Activated naive CD4-positive, alpha-beta T cell treated with anti-CD3 and anti-CD28 coated beads, Interleukin-2, amount 10 ng/mL, durations not matched to agents 7 days and 5 days (primary cell): ENCODE measurements around the gene SEMA4D.

ENCODE experiments used
- CTCF ChIA-PET: fragments of 350-600 bp; sonication (Branson Sonifier 250); formaldehyde crosslinking; loops from one replicate; lab custom pipeline; 2021; ENCODE audit warnings: antibody characterized with exemption; lab: Charles Lee
- DNase-seq: peaks from one replicate; pipeline ENCODE4 v3.0.0-alpha.2; 2020
- H3K27ac Mint-ChIP-seq: one replicate; pipeline ENCODE4 v1.8.0; 2021; ENCODE audit warnings: mild to moderate bottlenecking, moderate library complexity, mixed read lengths
- H3K27me3 Mint-ChIP-seq: one replicate; pipeline ENCODE4 v1.8.0; 2021; ENCODE audit warnings: mild to moderate bottlenecking, mixed read lengths
- H3K36me3 Mint-ChIP-seq: one replicate; pipeline ENCODE4 v1.8.0; 2021; ENCODE audit warnings: mixed read lengths
- H3K4me1 Mint-ChIP-seq: one replicate; pipeline ENCODE4 v1.8.0; 2021; ENCODE audit warnings: mixed read lengths
- H3K4me3 Mint-ChIP-seq: one replicate; pipeline ENCODE4 v1.8.0; 2021; ENCODE audit warnings: mild to moderate bottlenecking, moderate library complexity, mixed read lengths
- H3K9me3 Mint-ChIP-seq: one replicate; pipeline ENCODE4 v1.8.0; 2021; ENCODE audit warnings: mixed read lengths

SEMA4D gene

GRCh38 chr9:89363921-89364665, 133.8 kb downstream of the SEMA4D start:
- peaks cover 32% of the 10 kb centered on the region for H3K36me3 Mint-ChIP-seq
- H3K4me3 Mint-ChIP-seq, result no peak overlapping the region
- no peaks in the 10 kb centered on the region for H3K9me3 Mint-ChIP-seq
- H3K4me1 Mint-ChIP-seq, result peaks cover 4% of the 10 kb centered on the region
- no peak overlapping the region for H3K27ac Mint-ChIP-seq
- peak; percentile 19 for DNase-seq
- CTCF ChIA-PET, result no interaction called here
- no peaks in the 10 kb centered on the region for H3K27me3 Mint-ChIP-seq

GRCh38 chr9:89363311-89363670, 134.6 kb downstream of the SEMA4D start:
- DNase-seq, result peak; percentile 17
- Mint-ChIP-seq H3K27me3 (no peaks in the 10 kb centered on the region), H3K36me3 (peaks cover 40% of the 10 kb centered on the region), H3K27ac (no peak overlapping the region), H3K4me1 (peaks cover 4% of the 10 kb centered on the region), H3K9me3 (no peaks in the 10 kb centered on the region), H3K4me3 (no peak overlapping the region)
- CTCF ChIA-PET, result no interaction called here

GRCh38 chr9:89362647-89363310, 135.1 kb downstream of the SEMA4D start:
- DNase-seq, result peak; percentile 21
- H3K4me3 Mint-ChIP-seq, result no peak overlapping the region
- peaks cover 4% of the 10 kb centered on the region for H3K4me1 Mint-ChIP-seq
- peaks cover 43% of the 10 kb centered on the region for H3K36me3 Mint-ChIP-seq
- no peaks in the 10 kb centered on the region for H3K27me3 Mint-ChIP-seq
- no peaks in the 10 kb centered on the region for H3K9me3 Mint-ChIP-seq
- CTCF ChIA-PET, result no interaction called here
- H3K27ac Mint-ChIP-seq, result no peak overlapping the region

- CTCF ChIA-PET, result no interaction called here
- H3K27me3 Mint-ChIP-seq, result no peaks in the 10 kb centered on the region
- H3K36me3 Mint-ChIP-seq, result peaks cover 50% of the 10 kb centered on the region
- peak; percentile 19 for DNase-seq
- H3K9me3 Mint-ChIP-seq, result no peaks in the 10 kb centered on the region
- peaks cover 4% of the 10 kb centered on the region for H3K4me1 Mint-ChIP-seq
- H3K4me3 Mint-ChIP-seq, result no peak overlapping the region
- H3K27ac Mint-ChIP-seq, result peak overlapping the region; percentile 24
Observed at GRCh38 chr9:89361816-89362646, 135.9 kb downstream of the SEMA4D start.

- CTCF ChIA-PET, result no interaction called here
- no peak for DNase-seq
- no peaks in the 10 kb centered on the region for H3K9me3 Mint-ChIP-seq
- peaks cover 57% of the 10 kb centered on the region for H3K36me3 Mint-ChIP-seq
- no peaks in the 10 kb centered on the region for H3K27me3 Mint-ChIP-seq
- no peak overlapping the region for H3K4me3 Mint-ChIP-seq
- peaks cover 4% of the 10 kb centered on the region for H3K4me1 Mint-ChIP-seq
- H3K27ac Mint-ChIP-seq, result no peak overlapping the region
Observed at GRCh38 chr9:89361031-89361430, 136.9 kb downstream of the SEMA4D start.

GRCh38 chr9:89360465-89360864, 137.4 kb downstream of the SEMA4D start:
- H3K9me3 Mint-ChIP-seq, result no peaks in the 10 kb centered on the region
- no peak overlapping the region for H3K4me3 Mint-ChIP-seq
- peaks cover 60% of the 10 kb centered on the region for H3K36me3 Mint-ChIP-seq
- CTCF ChIA-PET, result no interaction called here
- no peaks in the 10 kb centered on the region for H3K27me3 Mint-ChIP-seq
- peaks cover 4% of the 10 kb centered on the region for H3K4me1 Mint-ChIP-seq
- no peak for DNase-seq
- H3K27ac Mint-ChIP-seq, result no peak overlapping the region

- CTCF ChIA-PET, result no interaction called here
- no peak overlapping the region for H3K4me3 Mint-ChIP-seq
- H3K4me1 Mint-ChIP-seq, result peaks cover 4% of the 10 kb centered on the region
- peaks cover 65% of the 10 kb centered on the region for H3K36me3 Mint-ChIP-seq
- no peaks in the 10 kb centered on the region for H3K9me3 Mint-ChIP-seq
- H3K27me3 Mint-ChIP-seq, result no peaks in the 10 kb centered on the region
- H3K27ac Mint-ChIP-seq, result no peak overlapping the region
- no peak for DNase-seq
Observed at GRCh38 chr9:89359751-89360261, 138.1 kb downstream of the SEMA4D start.

GRCh38 chr9:89358985-89359384, 138.9 kb downstream of the SEMA4D start:
- no peak for DNase-seq
- Mint-ChIP-seq H3K36me3 (peaks cover 72% of the 10 kb centered on the region), H3K27ac (no peak overlapping the region), H3K9me3 (no peaks in the 10 kb centered on the region), H3K4me1 (peaks cover 5% of the 10 kb centered on the region), H3K4me3 (no peak overlapping the region), H3K27me3 (no peaks in the 10 kb centered on the region)
- CTCF ChIA-PET, result no interaction called here

GRCh38 chr9:89358376-89358916, 139.5 kb downstream of the SEMA4D start:
- no peak for DNase-seq
- Mint-ChIP-seq H3K4me3 (no peak overlapping the region), H3K9me3 (no peaks in the 10 kb centered on the region), H3K4me1 (peaks cover 9% of the 10 kb centered on the region), H3K27me3 (no peaks in the 10 kb centered on the region), H3K36me3 (peaks cover 76% of the 10 kb centered on the region), H3K27ac (peak overlapping the region; percentile 49)
- CTCF ChIA-PET, result interaction anchor here (1.3 kb wide), 1 partner anchor 10 kb away, joined by 6 read pairs; no protein-coding TSS in a partner anchor

- peaks cover 15% of the 10 kb centered on the region for H3K4me1 Mint-ChIP-seq
- H3K36me3 Mint-ChIP-seq, result peaks cover 79% of the 10 kb centered on the region
- no peaks in the 10 kb centered on the region for H3K27me3 Mint-ChIP-seq
- H3K27ac Mint-ChIP-seq, result peak overlapping the region; percentile 49
- CTCF ChIA-PET, result interaction anchor here (1.3 kb wide), 1 partner anchor 9 kb away, joined by 6 read pairs; no protein-coding TSS in a partner anchor
- no peak overlapping the region for H3K4me3 Mint-ChIP-seq
- no peaks in the 10 kb centered on the region for H3K9me3 Mint-ChIP-seq
- no peak for DNase-seq
Observed at GRCh38 chr9:89357331-89358197, 140.3 kb downstream of the SEMA4D start.

- Mint-ChIP-seq H3K4me1 (peaks cover 23% of the 10 kb centered on the region), H3K36me3 (peaks cover 81% of the 10 kb centered on the region)
Observed at GRCh38 chr9:89356782-89357181, 141.1 kb downstream of the SEMA4D start.

GRCh38 chr9:89354471-89354870, 143.4 kb downstream of the SEMA4D start:
- peaks cover 19% of the 10 kb centered on the region for H3K4me1 Mint-ChIP-seq
- DNase-seq, result no peak
- H3K9me3 Mint-ChIP-seq, result no peaks in the 10 kb centered on the region
- H3K4me3 Mint-ChIP-seq, result no peak overlapping the region
- CTCF ChIA-PET, result interaction anchor here (0.7 kb wide), 1 partner anchor 29 kb away, joined by 3 read pairs; no protein-coding TSS in a partner anchor
- peaks cover 79% of the 10 kb centered on the region for H3K36me3 Mint-ChIP-seq
- no peaks in the 10 kb centered on the region for H3K27me3 Mint-ChIP-seq
- H3K27ac Mint-ChIP-seq, result no peak overlapping the region

More at GRCh38 chr9:89356782-89357181, 141.1 kb downstream of the SEMA4D start:
- Mint-ChIP-seq H3K27ac (no peak overlapping the region), H3K27me3 (no peaks in the 10 kb centered on the region), H3K9me3 (no peaks in the 10 kb centered on the region), H3K4me3 (no peak overlapping the region)
- CTCF ChIA-PET, result no interaction called here
- DNase-seq, result no peak

GRCh38 chr9:89353989-89354388, 143.9 kb downstream of the SEMA4D start:
- Mint-ChIP-seq H3K9me3 (no peaks in the 10 kb centered on the region), H3K27me3 (no peaks in the 10 kb centered on the region), H3K36me3 (peaks cover 79% of the 10 kb centered on the region), H3K27ac (no peak overlapping the region), H3K4me3 (no peak overlapping the region), H3K4me1 (peaks cover 19% of the 10 kb centered on the region)
- CTCF ChIA-PET, result interaction anchor here (0.7 kb wide), 1 partner anchor 29 kb away, joined by 3 read pairs; no protein-coding TSS in a partner anchor
- DNase-seq, result no peak
